Stimulated activated naive CD8-positive, alpha-beta T cell treated with anti-CD3 and anti-CD28 coated beads, Interleukin-15, Interleukin-2, amounts not matched to agents 100 U/mL and 50 U/mL, for 24 hours (primary cell): ENCODE measurements around the gene CYP20A1.
"Not testable (repeated sequence)": the region's sequence is repeated elsewhere in the genome, so short reads cannot be mapped to it uniquely, and the experiment has no call there.

Source experiments
- ATAC-seq: fragments of 150-1000 bp; cut with Tn5 transposase; one replicate; pipeline ENCODE4 v1.10.0; 2021
- DNase-seq: peaks from one replicate; pipeline ENCODE4 v3.0.0; 2021

Gene CYP20A1, protein sequence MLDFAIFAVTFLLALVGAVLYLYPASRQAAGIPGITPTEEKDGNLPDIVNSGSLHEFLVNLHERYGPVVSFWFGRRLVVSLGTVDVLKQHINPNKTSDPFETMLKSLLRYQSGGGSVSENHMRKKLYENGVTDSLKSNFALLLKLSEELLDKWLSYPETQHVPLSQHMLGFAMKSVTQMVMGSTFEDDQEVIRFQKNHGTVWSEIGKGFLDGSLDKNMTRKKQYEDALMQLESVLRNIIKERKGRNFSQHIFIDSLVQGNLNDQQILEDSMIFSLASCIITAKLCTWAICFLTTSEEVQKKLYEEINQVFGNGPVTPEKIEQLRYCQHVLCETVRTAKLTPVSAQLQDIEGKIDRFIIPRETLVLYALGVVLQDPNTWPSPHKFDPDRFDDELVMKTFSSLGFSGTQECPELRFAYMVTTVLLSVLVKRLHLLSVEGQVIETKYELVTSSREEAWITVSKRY

DNA sequence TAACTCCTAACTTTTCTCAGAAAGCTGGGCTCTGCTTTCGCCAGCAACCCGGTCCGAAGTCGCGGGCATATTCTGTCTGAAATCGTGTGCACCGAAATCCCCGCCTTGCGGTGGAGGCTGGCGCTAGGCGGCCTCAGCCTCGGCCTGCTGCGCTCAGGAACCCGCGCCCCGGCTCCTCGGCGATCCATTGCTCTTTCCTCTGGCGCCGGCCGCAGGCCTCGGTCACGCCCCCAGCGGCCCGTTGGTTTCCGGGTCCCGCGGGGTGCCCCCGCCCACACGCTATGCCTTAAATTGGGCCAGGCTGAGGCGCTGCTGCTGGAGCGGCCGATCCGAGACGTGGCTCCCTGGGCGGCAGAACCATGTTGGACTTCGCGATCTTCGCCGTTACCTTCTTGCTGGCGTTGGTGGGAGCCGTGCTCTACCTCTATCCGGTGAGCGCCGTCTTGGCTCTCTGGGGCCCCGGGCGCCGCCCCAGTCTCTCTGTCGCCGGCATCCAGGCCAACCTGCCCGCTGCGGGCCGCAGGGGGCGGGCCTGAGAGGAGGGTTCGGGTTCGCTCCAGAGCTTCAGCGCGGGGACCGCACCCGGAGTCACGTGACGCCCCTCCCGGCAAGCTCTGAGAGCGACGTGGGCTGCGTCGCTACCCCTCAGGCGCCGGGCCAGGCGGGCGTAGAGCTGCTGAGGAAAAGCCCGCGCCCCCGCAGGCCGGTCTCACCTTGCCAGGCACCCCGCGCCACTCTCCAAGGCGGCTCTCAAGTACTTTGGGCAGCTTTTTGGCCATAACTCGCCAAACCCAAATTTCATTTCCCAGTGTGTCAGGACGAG is at the start of gene CYP20A1:
Gene CYP20A1 (plus strand): TSS at position 315 of the 823 bp plus-strand sequence. CDS start 45 bp downstream, at position 360.
- DNase-seq (peak; percentile 98), ATAC-seq (peak; percentile 92)

DNA sequence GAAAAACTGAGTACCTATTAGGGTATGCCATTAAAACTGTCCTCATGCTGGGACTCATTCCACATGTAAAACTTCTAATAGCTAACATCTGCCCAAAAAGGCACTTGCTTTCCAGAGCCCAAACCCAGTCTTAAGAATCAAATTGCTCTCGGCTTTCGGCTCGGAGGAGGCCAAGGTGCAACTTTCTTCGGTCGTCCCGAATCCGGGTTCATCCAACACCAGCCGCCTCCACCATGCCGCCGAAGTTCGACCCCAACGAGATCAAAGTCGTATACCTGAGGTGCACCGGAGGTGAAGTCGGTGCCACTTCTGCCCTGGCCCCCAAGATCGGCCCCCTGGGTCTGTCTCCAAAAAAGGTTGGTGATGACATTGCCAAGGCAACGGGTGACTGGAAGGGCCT is 48.3 kb upstream of the CYP20A1 start:
- ATAC-seq, DNase-seq: not testable (repeated sequence)

DNA sequence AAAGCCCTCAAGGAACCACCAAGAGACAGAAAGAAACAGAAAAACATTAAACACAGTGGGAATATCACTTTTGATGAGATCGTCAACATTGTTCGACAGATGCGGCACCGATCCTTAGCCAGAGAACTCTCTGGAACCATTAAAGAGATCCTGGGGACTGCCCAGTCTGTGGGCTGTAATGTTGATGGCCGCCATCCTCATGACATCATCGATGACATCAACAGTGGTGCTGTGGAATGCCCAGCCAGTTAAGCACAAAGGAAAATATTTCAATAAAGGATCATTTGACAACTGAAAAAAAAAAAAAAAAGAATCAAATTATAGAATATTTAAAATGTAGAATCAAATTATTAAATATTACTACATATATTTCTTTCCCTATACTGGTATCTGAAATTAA is 47.8 kb upstream of the CYP20A1 start:
- not testable (repeated sequence) for DNase-seq, ATAC-seq

DNA sequence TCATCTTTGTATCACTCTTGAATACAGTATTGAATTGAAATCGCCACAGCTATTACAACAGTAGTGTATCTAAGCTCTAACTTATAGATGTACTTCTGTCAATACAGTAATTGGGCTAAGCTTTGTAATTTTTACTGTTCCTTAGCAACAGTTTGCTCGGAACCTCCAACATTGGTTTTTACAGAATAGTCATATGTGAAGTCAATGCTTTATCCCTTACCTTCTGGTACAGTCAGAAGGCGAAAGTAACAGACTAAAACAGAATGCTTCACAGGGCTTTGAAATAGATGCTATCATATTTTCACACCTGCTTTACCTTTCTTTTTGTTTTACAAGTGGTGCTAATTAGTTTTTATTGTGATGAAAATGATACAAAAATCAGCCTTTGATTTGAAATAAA is 46.9 kb upstream of the CYP20A1 start:
- no peak for DNase-seq
- ATAC-seq, result no peak

DNA sequence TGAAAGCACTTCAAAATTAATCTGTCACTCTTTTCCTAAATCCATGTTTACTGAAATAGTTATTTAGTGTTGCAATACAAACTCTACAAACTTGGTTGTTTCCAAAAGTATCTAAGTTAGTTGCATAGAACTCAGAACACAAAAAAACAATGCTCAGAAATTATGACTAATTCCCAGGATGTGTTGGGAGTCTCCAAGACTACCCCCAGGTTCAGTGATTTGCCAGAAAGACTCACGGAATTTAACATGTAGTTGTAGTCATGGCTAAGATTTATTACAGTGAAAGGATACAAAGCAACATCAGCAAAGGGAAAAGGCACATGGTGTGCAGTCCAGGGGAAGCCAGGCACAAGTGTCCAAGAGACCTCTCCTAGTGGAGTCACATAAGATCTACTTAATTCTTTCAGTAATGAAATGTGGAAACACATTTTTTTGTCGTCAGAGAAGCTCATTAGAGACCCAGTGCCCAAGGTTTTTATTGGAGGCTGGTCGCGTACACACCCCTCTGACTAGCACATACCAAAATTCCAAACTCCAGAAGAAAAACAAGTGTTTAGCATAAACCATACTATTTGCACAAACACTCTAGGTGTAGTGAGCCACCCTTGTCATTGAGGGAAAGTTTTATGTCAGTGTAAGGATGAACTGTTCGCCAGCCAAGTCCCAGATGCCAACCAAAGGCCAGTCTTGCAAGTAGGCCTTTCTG is 43.3 kb upstream of the CYP20A1 start:
- DNase-seq (no peak), ATAC-seq (no peak)

DNA sequence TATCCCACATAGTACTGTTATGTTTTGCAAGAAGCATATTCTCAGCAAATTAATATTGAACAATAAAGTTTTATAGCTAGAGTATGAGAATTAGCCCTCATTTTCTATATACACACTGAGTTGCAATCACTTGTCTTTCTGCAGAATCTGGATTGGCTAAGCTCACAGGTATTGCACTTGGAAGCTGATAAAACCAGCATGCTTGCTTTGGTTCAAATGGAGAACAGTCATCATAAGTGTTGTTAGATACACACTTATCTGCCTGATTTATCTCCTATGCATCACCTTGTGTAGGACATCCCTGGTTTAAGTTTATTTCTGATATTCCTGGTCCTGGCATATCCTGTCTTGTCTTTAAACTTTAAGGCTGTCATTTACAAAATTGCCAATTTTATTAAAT is 38.0 kb upstream of the CYP20A1 start:
- ATAC-seq (no peak), DNase-seq (no peak)

DNA sequence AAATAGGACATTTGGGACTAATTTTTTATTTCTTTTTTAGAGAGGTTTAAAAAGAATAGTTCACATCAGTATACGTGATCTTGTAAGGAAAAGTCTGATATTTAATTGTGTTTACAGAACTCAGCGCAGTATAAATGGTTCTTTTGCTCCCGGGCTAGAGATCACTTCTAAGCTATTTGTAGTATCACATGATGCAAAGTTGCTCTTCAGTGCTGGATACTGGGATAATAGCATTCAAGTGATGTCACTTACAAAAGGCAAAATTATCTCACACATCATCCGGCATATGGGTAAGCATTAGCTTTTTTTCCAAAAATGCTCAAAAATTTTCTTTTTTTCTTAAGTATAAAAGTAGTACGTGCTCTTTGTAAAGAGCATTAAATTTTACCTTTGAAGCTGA is 37.4 kb upstream of the CYP20A1 start:
- ATAC-seq (no peak), DNase-seq (no peak)

DNA sequence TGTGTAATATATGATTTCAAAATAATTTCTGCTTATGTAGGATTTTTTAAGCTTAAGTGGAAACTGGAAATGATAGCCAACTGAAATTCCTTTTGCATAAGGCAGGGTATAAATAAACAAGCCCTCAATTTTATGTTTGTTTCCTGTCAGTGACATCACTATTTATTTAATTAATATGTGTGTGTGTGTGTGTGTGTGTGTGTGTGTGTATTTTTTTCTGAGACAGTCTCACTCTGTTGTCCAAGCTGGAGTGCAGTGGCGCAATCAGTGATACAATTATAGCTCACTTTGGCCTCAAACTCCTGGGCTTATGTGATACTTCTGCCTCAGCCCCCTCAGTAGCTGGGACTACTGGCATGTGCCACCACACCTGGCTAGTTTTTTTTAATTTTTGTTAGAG is 29.3 kb upstream of the CYP20A1 start:
- no peak for DNase-seq
- no peak for ATAC-seq

DNA sequence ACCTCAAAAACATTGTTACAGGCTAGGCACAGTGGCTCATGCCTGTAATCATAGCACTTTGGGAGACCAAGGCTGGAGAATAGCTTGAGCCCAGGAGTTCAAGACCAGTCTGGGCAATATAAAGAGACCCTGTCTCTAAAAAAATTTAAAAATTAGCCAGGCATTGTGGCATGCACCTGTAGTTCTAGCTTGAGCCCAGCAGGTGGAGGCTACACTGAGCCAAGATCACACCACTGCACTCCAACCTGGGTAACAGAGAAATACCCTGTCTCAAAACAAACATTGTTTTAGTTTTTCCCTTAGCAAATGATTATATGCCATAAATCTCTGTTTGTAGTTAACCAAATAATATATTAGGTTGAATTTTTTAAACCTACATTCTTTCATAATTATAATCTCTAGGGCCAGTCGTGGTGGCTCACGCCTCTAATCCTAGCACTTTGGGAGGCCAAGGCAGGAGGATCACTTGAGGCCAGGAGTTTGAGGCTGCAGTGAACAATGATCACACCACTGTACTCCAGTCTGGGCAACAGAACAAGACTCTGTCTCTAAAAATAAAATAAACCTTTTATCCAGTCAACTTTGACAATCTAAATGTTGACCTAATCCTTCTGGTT is 13.3 kb upstream of the CYP20A1 start:
- DNase-seq (peak; percentile 18), ATAC-seq (peak; percentile 61)

DNA sequence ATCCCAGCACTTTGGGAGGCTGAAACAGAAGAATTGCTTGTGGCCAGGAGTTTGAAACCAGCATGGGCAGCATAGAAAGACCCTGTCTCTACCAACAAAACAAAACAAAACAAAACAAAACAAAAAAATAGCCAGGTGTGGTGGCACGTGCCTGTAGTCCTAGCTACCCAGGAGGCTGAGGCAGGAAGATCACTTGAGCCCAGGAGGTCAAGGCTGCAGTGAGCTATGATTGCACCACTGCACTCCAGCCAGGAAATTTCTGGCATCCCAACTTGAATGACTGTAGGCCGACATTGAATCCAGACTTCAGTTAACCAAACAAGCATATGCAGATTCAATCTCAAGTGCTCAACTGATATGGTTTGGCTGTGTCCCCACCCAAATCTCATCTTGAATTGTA is 9.1 kb upstream of the CYP20A1 start:
- not testable (repeated sequence) for ATAC-seq, DNase-seq

DNA sequence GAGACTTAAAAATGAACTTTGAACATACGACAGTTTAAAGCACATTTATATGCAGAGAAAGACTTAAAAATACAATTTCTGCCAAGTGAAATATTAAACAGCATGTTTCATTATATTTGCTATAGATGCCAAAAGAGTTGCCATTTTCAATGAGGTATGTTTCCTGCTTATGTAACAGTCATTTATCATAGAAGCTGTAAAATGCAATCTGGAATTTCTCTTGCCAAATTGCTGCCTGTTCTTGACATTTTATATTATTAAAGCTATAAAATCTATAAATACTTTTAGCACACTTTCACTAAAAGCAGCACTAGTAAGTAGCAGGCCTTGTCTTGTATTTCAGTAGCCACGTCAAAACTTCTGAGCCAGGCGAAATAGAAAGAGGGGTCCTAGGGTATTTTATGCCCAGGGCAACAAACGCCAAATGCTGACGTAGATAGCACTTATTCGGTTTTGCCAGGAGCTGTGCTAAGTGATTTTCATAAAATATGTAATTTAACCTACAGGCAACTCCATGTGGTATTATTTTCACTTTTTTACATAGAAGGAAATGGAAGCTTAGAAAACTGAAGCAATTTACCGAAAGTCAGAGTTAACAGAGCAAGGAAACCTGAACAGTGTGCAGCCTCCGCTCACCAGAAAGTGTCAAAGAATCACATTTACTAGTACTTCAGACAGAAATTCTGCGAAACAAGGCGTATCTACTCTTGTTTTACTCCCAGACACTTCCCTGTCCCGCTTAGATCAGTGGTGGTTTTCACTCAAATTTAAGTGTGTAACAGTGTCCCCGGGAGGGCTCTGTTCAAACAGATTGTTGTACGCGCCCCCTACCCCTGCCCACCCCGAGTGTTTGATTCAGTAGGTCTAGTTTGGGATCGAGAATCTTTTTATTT is 1.2 kb upstream of the CYP20A1 start:
- no peak for ATAC-seq

DNA sequence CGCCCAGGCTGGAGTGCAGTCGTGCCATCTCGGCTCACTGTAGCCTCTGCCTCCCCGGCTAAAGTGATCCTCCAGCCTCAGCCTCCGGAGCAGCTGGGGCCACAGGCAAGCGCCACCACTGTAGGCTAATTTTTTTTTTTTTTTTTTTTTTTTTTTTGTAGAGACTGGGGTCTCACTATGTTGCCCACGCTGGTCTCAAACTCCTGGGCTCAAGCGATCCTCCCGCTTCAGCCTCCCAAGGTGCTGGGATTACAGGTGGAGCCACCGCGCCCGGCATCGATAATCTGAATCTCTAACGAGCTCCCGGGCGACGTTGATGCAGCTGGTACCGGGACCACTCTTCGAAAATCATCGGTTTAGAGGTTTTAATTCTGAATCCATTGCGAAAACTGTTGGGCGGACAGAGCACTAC is 520 bp upstream of the CYP20A1 start:
- ATAC-seq (no peak), DNase-seq (no peak)

More for the DNA sequence above, 1.2 kb upstream of the CYP20A1 start:
- no peak for DNase-seq

DNA sequence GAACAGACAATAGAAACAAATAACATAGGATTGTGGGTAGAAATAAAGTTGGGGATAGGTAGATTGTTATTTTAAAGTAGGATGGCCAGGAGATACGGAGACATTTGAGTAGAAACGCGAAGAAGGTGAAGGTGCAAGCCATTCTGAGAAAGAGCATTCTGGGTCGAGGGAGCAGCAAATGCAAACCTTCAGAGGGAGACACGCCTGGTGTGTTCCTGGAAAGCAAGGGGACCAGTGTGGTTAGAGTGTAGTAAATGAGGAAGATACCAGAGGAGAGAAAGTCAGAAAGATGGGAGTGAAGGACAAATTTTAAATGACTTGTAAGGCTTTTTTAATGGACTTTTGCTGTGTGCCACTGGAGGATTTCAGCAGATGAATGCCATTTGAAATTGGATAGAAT is 1.7 kb downstream of the CYP20A1 start:
- ATAC-seq, result no peak
- DNase-seq, result no peak

DNA sequence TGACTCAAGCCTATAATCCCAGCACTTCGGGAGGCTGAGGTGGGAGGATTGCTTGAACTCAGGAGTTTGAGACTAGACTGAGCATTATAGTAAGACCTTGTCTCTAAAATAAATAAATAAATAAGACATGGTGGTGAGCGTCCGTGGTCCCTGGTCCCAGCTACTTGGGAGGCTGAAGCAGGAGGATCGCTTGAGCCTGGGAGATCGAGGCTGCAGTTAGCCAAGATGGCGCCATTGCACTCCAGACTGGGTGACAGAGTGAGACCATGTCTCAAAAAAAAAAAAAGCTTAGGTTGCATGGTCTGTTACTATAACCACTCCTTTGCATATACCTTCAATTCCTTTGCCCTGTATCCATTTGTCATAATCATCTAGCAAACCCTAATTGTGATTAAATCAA is 3.7 kb downstream of the CYP20A1 start:
- no peak for ATAC-seq
- no peak for DNase-seq

DNA sequence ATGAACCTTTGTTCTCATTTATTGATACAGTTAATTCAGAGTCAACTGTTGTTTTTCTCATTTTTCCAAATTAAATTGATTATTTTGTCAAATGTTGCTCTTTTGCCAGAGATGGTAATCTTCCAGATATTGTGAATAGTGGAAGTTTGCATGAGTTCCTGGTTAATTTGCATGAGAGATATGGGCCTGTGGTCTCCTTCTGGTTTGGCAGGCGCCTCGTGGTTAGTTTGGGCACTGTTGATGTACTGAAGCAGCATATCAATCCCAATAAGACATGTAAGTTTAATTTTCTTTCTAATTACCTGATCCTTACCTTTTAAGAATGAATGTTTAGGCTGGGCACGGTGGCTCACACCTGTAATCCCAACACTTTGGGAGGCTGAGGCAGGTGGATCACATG is 7.8 kb downstream of the CYP20A1 start:
- no peak for ATAC-seq

DNA sequence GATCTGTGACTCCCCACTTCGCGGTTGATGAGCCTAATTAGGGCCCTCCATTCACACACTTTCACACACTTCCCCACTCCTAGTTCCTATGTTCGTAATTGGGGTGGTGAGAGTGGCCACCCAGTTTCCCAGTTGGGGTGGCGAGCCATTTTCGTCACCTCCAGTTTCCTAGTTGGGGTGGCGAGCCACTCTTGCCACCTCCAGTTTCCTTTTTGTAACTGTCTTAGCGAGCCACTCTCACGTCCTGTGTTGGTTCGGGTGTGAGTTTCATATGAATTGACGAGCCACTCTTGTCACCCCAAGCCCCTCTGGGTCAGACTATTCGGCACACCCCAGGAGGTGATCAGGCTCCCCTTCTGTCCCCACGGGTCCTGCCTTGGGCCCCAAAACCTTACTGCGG is 14.0 kb downstream of the CYP20A1 start:
- DNase-seq, result no peak
- no peak for ATAC-seq

More for the DNA sequence above, 7.8 kb downstream of the CYP20A1 start:
- no peak for DNase-seq

DNA sequence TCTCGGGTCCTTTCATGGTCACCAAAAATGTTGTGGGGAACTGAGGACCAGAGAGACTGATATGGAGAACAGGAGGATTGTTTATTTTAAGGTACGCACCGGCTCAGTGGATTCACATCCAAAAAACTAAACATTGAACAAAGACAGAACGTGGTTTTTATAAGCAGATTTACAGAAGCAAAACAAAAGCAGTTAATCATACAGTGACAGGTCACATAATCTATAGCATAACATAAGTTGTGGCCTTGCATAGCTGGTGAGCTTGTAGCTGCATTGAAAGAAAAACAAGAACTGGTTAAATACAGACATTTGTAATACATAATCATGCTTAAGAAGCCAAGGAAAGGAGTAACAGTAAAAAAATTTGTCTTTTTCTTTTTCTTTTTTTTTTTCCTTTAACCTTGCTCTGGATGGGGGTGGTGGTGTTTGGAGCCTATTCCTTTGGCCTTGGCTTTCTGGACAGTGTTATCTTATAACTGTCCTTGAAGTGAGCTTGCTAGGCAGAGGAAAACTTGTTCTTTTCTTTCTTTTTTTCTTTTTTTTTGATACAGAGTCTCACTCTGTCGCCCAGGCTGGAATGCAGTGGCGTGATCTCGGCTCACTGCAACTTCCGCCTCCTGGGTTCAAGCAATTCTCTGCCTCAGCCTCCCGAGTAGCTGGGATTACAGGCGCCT is 14.7 kb downstream of the CYP20A1 start:
- not testable (repeated sequence) for ATAC-seq, DNase-seq

DNA sequence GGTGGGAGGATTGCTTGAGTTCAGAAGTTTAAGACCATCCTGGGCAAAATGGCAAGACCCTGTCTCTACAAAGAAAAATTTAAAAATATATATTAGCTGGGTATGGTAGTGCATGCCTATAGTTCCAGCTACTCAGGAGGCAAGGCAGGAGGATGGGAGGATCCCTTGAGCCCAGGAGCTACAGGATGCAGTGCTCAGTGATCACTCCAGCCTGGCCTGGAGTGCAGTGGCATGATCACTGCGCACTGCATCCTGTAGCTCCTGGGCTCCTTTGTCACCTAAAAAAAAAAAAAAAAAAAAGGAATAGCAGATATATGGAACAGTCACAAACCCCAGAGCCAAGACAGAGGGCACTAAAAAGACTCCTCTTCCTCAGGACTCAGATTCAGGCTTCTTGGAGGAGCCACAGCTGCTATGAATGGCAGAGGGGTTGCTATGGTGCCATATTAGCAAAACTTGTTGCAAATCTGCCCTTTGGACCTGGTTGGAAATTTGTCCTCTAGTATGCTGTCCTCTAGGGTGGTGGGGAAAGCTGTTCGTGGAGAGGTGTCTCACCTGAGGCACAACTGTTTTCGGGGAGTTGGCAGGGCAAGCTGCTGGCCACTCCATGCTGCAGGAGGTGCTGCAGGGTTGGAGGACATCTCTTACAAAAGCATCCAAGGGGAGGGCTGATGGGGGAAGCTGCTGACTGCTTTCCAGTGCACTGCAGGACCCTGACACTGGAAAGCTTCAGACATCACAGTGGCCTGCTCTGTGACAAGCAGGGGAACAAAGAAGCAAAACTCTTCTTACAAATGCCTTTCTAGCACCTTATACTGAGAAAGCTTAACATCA is 22.7 kb downstream of the CYP20A1 start:
- DNase-seq, result no peak
- no peak for ATAC-seq

DNA sequence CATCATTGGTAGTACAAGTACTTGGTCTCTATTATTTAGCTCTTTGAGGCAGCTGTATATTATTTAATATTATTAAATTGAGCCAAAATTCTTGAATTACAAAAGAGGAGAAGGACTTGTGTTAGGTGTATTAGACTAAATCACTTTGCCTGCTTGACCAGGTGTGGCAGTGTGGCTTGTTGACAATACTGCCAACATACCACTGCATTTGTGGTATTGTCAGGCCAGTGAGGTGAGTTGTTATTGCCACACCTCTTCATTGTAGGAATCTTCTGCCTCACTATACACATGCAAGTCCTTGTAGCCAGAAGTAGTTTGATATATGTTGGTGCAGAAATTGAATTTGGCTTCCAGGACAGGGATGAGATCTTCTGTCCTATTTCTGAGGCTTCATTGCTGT is 40.5 kb downstream of the CYP20A1 start:
- DNase-seq (no peak), ATAC-seq (no peak)
